Measurements from ENCODE around the gene INPP5B.
"Not testable (repeated sequence)": the region's sequence is repeated elsewhere in the genome, so short reads cannot be mapped to it uniquely, and the experiment has no call there.

The INPP5B gene

DNA sequence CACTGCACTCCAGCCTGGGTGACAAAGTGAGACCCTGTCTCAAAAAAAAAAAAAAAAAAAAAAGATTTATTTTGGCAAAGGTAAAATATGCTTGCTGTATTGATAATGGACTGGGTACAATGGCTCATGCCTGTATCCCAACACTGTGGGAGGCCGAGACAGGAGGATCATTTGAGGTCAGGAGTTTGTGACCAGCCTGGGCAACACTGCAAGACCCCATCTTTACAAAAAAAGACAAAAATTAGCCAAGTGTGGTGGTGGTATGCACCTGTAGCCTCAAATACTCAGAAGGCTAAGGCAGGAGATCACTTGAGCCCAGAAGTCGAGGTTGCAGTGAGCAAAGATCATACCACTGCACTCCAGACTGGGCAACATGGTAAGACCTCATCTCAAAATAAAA is 36.7 kb upstream of the INPP5B start:
- H3K27me3 Mint-ChIP-seq (ENCODE audit: low read depth): no peaks in the 10 kb centered on the region
- TF ChIP-seq, protein P1, sequence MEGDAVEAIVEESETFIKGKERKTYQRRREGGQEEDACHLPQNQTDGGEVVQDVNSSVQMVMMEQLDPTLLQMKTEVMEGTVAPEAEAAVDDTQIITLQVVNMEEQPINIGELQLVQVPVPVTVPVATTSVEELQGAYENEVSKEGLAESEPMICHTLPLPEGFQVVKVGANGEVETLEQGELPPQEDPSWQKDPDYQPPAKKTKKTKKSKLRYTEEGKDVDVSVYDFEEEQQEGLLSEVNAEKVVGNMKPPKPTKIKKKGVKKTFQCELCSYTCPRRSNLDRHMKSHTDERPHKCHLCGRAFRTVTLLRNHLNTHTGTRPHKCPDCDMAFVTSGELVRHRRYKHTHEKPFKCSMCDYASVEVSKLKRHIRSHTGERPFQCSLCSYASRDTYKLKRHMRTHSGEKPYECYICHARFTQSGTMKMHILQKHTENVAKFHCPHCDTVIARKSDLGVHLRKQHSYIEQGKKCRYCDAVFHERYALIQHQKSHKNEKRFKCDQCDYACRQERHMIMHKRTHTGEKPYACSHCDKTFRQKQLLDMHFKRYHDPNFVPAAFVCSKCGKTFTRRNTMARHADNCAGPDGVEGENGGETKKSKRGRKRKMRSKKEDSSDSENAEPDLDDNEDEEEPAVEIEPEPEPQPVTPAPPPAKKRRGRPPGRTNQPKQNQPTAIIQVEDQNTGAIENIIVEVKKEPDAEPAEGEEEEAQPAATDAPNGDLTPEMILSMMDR (IDR thresholded peaks at IDR 0.05; ENCODE audit: unreplicated experiment in 3 of 3): no peak
- H3K36me3 Mint-ChIP-seq (ENCODE audit: low read depth): peaks cover 62% of the 10 kb centered on the region
- no peaks in the 10 kb centered on the region for H3K4me1 Mint-ChIP-seq
- H3K9me3 Mint-ChIP-seq: no peaks in the 10 kb centered on the region
- H3K4me3 Mint-ChIP-seq: no peak overlapping the region
- no peak overlapping the region for H3K27ac Mint-ChIP-seq

DNA sequence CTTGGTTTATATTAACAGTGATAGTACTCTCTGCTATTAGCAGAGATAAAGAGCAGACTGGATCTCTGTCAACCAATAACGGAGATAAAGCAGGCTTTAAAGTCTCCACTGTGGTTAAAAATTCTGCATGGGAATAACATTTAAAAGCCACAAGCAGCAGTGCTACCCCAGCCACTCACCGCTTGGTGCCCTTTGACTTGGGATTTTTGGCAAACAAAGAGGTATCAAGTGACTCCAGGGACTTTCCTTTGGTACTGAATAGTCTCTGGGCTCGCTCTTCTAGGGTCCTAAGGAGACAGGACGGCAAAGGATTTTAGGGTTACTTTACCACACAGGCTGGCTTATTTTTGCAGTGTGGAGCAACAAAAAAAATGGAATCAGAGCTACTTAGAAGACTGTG is 31.7 kb upstream of the INPP5B start:
- Mint-ChIP-seq H3K9me3 (peaks cover 5% of the 10 kb centered on the region), H3K27me3 (ENCODE audit: low read depth) (no peaks in the 10 kb centered on the region), H3K36me3 (ENCODE audit: low read depth) (peaks cover 70% of the 10 kb centered on the region), H3K4me3 (no peak overlapping the region), H3K27ac (no peak overlapping the region), H3K4me1 (no peaks in the 10 kb centered on the region)
- TF ChIP-seq, protein P1 (IDR thresholded peaks at IDR 0.05; ENCODE audit: unreplicated experiment in 3 of 3): no peak

DNA sequence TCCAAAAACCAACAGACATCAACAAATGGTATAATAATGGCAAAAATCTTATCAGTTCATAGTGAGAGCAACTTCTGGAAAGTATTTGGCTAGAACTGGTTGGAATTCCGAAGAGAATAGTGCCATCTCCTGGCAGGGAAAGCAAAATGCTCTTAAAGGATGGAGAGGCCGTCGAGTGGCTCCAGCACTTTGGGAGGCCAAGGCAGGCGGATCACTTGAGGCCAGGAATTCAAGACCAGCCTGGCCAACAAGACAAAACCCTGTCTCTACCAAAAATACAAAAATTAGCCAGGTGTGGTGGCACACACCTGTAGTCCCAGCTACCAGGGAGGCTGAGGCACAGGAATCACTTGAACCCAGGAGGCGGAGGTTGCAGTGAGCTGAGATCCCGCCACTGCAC is 28.2 kb upstream of the INPP5B start:
- peaks cover 84% of the 10 kb centered on the region for H3K36me3 Mint-ChIP-seq (ENCODE audit: low read depth)
- H3K27me3 Mint-ChIP-seq (ENCODE audit: low read depth); H3K9me3 Mint-ChIP-seq; H3K4me3 Mint-ChIP-seq; H3K27ac Mint-ChIP-seq; H3K4me1 Mint-ChIP-seq: not testable (repeated sequence)
- TF ChIP-seq, protein P1 (IDR thresholded peaks at IDR 0.05; ENCODE audit: unreplicated experiment in 3 of 3): peak; percentile 43 to 60 (median 49)

DNA sequence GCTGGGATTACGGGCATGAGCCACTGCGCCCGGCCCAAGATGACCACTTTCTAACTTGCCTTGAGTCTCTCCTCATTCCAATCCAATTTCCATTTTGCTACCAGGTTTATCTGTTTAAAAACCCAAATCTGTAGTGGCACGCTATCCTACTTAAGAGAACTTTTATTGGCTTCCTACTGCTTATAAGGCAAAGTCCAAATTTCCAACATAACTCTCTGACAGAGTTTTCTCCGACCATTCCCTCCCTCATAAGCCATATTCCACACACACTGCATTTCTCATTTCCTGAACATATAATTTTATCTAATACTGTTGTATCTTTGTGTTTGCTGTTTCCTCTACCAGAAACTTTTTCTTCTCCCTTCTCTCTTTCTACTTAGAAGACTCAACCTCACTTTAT is 27.7 kb upstream of the INPP5B start:
- Mint-ChIP-seq H3K27ac (no peak overlapping the region), H3K4me1 (no peaks in the 10 kb centered on the region), H3K36me3 (ENCODE audit: low read depth) (peaks cover 84% of the 10 kb centered on the region)

DNA sequence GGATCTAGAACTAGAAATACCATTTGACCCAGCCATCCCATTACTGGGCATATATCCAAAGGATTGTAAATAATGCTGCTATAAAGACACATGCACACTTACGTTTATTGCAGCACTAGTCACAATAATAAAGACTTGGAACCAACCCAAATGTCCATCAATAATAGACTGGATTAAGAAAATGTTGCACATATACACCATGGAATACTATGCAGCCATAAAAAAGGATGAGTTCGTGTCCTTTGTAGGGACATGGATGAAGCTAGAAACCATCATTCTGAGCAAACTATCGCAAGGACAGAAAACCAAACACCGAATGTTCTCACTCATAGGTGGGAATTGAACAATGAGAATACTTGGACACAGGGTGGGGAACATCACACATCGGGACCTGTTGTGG is 26.8 kb upstream of the INPP5B start:
- H3K4me1 Mint-ChIP-seq; H3K27ac Mint-ChIP-seq; H3K9me3 Mint-ChIP-seq; H3K4me3 Mint-ChIP-seq; H3K27me3 Mint-ChIP-seq (ENCODE audit: low read depth): not testable (repeated sequence)
- H3K36me3 Mint-ChIP-seq (ENCODE audit: low read depth): peaks cover 84% of the 10 kb centered on the region

More for the DNA sequence above, 27.7 kb upstream of the INPP5B start:
- Mint-ChIP-seq H3K4me3 (no peak overlapping the region), H3K9me3 (peaks cover 9% of the 10 kb centered on the region), H3K27me3 (ENCODE audit: low read depth) (no peaks in the 10 kb centered on the region)
- TF ChIP-seq, protein P1 (IDR thresholded peaks at IDR 0.05; ENCODE audit: unreplicated experiment in 3 of 3): no peak

DNA sequence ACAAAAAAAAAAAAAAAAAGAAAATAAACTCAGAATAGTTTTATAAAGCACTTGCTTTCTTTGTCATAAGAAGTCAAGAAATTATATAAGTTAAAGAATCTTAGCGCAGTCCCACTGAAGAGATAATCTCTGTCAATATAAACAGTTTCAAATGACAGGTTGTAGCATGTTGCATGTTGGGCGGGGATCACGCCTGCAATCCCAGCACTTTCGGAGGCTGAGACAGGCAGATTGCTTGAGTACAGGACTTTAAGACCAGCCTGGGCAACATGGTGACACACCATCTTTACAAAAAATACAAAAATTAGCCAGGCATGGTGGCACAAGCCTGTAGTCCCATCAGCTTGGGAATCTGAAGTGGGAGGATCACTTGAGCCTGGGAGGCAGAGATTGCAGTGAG is 18.4 kb upstream of the INPP5B start:
- TF ChIP-seq, protein P1 (IDR thresholded peaks at IDR 0.05; ENCODE audit: unreplicated experiment in 3 of 3): no peak
- H3K9me3 Mint-ChIP-seq: no peaks in the 10 kb centered on the region
- H3K27me3 Mint-ChIP-seq (ENCODE audit: low read depth): no peaks in the 10 kb centered on the region
- no peak overlapping the region for H3K27ac Mint-ChIP-seq
- peaks cover 58% of the 10 kb centered on the region for H3K36me3 Mint-ChIP-seq (ENCODE audit: low read depth)
- H3K4me3 Mint-ChIP-seq: no peak overlapping the region
- H3K4me1 Mint-ChIP-seq: no peaks in the 10 kb centered on the region

DNA sequence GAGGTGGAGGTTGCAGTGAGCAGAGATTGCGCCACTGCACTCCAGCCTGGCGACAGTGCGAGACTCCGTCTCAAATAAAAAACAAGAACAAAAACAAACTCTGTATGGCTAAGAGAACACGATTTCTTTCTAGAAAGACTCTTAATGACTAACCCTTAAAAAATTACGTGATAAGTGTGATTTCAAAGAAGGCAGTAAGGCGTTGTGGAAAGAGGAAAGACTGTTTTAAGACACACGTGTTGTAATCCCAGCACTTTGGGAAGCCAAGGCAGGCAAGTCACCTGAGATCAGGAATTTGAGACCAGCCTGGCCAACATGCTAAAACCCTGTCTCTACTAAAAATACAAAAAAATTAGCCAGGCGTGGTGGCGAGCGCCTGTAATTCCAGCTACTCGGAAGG is 17.3 kb upstream of the INPP5B start:
- H3K36me3 Mint-ChIP-seq (ENCODE audit: low read depth): peaks cover 54% of the 10 kb centered on the region
- not testable (repeated sequence) for H3K27me3 Mint-ChIP-seq (ENCODE audit: low read depth); H3K4me3 Mint-ChIP-seq; H3K27ac Mint-ChIP-seq; H3K9me3 Mint-ChIP-seq; H3K4me1 Mint-ChIP-seq
